NOMO-1 treated with DMSO at 0.1 percent for 48 hours (cell line): ENCODE results near the gene SLC19A3.

Source experiments
- DNase-seq: peaks from one replicate; lab custom pipeline; 2025; ENCODE audit not compliant: unreplicated experiment; lab: John Stamatoyannopoulos, UW

SLC19A3 gene

GRCh38 chr2:227634201-227634600, 83.6 kb downstream of the SLC19A3 start:
- DNase-seq, result no peak
